ENCODE data around the gene MAGI2.

MAGI2 gene

GRCh38 chr7:78765943-78766729 lies 687.3 kb downstream of the MAGI2 start:
- DNase-seq: no peak

DNA sequence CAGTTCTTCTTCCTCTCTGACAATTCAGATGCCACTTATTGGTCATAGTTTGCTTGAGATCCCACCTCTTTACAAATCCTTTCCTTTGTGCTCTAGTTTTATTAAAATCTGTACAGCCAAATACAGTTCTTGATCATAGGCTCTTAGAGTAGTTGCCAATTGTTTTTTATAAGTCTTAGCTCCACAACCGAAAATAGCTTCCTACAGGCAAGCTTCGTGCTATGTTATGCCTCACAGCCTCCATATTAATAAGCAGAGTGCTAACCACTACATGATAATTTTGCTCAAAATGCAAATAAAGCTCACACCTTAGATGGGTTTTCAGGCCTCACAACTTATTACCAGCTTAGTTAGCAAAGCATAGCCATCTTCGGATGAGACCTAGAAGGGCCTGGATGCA lies 688.9 kb downstream of the MAGI2 start:
- DNase-seq: no peak

GRCh38 chr7:78762625-78763024 lies 690.8 kb downstream of the MAGI2 start:
- DNase-seq: no peak

DNA sequence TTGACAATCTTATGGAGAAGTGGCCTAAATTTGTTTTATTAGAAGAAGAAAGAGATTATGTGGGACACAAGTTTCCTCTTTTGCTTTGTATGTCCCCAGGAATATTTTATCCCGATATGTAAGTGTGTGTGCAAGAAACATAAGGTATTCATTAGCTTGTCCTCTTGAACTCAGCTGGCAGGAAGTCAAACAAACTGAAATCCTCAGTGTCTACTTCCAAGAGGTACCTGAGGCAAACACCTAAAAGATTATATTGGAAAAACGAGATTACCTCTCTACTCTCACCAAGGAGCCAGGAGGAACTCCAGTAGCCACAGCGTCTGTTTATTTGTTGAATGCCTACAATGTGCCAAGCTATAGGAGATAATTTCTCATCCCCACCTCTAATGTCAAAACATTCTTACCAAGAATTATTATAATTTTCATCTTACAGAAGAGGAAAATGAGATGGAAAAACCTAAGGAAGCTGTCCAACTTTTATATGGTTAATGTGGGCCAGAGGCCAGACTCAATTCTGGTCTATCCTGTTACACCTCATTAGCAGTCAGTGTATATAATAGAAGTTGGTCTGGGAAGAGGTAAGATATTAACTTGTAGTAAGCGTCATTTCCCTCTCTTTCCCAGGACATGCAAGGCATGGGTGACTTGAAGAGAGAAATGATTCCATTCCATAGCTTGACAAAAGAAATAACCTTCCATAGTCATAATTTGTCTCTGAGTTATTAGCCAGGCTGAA lies 692.7 kb downstream of the MAGI2 start:
- DNase-seq: no peak

- DNase-seq: no peak
Observed at GRCh38 chr7:78752554-78752953, 700.9 kb downstream of the MAGI2 start.

- no peak for DNase-seq
Observed at GRCh38 chr7:78751253-78751652, 702.2 kb downstream of the MAGI2 start.

- no peak for DNase-seq
Observed at GRCh38 chr7:78749052-78749746, 704.3 kb downstream of the MAGI2 start.

GRCh38 chr7:78747592-78747991 lies 705.9 kb downstream of the MAGI2 start:
- DNase-seq: no peak

- no peak for DNase-seq
Observed at GRCh38 chr7:78746301-78746700, 707.2 kb downstream of the MAGI2 start.

DNA sequence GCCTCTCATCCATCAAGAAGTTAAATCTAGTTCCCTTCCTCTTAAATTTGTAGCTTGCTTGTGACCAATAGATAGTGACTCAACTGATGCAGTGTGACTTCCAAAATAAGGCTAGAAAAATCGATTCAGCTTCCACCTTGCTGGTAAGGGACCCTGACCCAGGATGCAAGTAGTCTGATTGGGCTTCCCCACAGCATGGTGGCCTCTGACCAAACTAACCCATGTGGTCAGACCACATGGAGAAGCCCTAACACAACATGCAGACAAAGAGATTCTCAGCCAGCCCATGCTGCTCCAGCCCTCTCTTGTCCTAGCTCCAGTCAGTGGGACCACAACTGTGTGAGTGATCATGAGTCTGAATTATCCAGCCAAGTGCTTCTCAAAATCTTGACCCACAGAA lies 710.8 kb downstream of the MAGI2 start:
- no peak for DNase-seq

GRCh38 chr7:78736548-78736947 lies 716.9 kb downstream of the MAGI2 start:
- no peak for DNase-seq

DNA sequence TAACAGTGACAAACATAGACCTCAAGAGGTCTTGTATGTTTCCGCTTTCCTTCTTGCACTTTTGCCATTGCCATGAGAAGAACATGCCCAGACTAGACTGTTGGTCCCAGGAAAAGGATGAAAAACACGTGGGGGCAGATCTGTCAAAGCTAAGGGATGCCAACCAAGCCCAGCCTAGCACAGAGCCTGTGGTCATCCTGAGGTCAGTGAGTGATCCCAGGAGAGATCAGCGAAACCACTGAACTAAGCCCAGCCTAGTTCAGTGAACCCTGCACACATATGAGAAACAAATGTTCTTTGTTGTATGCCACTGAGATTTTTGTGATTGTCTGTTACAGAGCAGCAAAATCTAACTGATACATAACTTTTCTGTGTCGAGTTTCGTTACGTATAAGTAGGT lies 718.8 kb downstream of the MAGI2 start:
- no peak for DNase-seq

- no peak for DNase-seq
Observed at GRCh38 chr7:78720066-78720465, 733.4 kb downstream of the MAGI2 start.

- DNase-seq: no peak
Observed at GRCh38 chr7:78718212-78718611, 735.3 kb downstream of the MAGI2 start.

DNA sequence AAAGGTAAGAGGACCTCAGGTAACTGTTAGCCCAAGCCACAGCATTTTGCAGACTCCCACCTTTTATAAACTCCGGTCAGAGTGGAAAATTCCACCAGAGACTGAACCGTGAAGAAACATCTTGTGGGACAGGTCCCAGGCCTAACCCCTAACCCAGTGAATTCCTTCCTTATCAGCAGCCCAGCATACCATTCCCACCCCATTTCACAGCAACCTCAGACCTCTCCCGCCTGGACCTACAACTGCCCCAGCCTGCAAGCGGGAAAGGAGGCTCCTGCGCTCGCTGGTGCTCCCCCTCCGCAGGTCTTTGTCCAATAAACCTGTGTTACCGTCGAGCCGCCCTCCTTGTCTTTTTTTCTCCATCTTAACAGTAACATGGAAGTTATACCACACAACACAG lies 736.6 kb downstream of the MAGI2 start:
- no peak for DNase-seq

DNA sequence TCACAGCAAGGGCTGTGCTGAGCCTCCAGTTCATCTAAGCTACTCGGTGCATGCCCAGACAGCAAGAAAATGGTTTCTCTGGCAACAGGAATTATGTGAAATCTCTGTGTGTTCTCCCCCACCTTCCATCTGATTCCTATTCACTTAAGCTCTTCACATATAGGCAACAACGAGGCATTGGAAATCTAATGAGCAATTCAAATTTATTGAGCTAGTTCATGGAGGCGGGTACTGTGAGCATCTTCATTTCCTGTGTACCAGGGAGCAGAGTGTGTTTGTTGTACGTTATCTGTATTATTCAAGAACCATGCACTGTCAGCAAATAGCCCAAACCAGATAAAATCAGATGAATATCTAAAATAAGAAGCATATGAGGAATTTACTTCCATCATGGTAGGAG lies 739.1 kb downstream of the MAGI2 start:
- DNase-seq: no peak

DNA sequence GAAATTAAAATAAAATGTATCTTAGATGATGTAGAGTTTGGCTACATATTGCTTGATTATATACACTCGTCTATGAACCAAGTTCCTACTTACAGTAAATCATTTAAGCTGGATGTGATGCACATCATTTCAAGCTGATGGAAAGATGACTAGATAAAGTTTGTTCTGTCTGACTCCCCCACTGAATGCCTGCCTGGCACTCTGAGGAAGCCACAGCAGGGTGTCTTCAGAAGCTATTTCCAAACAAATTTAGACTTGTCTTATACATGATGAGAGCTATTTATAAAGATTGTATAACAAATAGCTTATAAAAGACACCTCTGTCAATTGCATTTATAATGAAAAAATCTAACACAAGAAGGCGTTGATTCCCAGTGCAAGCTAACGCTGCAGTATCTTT lies 741.4 kb downstream of the MAGI2 start:
- no peak for DNase-seq

DNA sequence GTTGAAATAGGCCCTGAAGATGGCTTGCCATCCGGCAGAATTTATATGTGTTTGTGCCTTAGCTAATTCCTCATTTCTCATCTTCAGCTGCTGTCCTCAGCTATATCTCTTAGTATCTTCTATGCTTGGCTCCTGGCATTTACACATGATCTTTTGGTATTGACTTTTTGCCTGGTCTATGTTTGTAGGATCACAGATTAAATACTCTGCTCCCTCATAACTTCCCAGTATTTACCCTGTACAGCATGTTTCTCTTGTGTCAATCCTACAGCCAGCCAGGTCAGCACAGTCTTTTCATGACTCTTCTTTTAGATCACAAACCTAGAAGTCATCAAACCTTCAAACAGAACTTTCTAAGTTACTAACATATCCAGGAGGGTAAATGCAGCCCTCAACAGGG lies 743.8 kb downstream of the MAGI2 start:
- DNase-seq: no peak

DNA sequence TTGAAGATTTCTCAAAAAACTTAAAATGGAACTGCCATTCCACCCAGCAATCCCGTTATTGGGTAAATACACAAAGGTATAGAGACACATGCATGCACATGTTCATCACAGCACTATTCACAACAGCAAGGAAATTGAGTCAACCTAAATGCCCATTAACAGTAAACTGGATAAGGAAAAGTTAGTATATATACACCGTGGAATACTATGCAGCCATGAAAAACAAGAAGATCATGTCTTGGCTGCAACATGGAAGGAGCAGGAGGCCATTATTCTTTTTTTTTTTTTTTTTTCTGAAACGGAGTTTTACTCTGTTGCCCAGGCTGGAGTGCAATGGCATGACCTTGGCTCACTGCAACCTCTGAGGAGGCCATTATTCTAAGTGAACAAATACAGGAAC lies 749.0 kb downstream of the MAGI2 start:
- DNase-seq: no peak

DNA sequence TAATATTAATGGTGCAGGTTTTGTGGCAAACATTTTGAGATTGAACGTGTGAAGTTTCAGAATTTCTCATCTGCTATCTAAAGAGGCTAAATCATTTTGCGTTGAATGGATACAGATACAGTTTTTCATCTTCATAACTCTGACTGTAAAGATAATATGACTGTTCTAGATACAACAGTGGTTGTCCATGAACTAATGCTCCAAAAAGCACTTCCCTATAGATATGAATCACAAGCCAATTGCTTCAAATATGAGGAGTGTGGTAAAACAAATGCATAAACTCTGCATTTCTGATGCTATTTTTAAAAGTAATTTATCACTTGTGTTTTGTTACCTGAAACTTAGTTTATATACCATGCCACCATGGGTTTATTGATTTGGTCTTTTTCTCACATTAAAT lies 750.1 kb downstream of the MAGI2 start:
- no peak for DNase-seq

DNA sequence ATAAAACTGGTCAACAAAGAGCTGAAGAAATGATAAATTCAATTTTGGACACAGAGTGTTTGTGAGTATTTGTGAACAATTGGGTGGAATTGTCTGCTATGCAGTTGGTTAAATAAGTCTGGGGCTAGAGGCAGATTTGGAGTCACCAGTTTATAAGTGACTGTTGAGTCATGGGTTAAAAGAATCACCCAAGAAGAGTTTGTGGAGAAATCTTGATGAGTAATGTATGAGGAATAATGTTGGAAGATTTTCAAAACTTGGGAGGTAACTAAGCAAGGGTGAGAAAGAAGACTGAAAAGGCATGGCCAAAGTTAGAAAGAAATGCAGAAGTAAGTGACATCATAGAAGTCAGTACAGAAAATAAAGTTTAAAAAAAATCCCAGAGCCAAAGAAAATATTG lies 750.7 kb downstream of the MAGI2 start:
- no peak for DNase-seq

DNA sequence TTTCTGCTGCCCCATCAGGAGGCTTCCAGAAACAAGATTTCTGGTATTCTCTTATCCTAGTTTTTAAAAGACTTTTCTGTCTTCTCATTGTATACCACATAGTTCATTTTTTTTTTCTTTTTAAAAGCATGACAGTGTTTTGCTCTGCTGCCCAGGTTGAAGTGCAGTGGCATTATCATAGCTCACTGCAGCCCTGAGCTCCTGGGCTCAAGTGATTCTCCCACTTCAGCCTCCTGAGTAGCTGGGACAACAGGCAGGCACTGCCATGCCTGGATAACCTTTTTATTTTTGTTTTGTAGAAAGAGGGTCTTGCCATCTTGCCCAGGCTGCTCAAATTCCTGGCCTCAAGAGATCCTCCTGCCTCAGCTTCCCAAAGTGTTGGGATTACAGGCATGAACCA lies 757.6 kb downstream of the MAGI2 start:
- no peak for DNase-seq

DNA sequence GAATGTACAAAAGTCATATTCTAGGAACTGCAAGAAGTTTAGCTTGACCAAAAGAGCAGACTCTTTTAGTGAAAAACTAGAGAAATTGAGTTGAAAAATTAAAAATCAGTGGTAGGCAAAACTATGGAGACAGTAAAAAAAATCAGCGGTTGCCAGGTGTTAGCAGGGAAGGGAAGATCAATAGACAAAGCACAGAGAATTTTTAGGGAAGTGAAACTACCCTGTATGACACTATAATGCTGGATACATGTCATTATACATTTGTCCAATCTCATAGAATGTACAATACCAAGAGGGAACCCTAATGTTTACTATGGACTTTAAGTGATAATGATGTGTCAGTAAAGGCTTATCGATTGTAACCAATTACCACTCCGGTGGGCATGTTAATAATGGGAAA lies 761.9 kb downstream of the MAGI2 start:
- no peak for DNase-seq

- DNase-seq: no peak
Observed at GRCh38 chr7:78690174-78690573, 763.3 kb downstream of the MAGI2 start.
